ENCODE results near the gene IGDCC3.

- TF ChIP-seq, protein P1, sequence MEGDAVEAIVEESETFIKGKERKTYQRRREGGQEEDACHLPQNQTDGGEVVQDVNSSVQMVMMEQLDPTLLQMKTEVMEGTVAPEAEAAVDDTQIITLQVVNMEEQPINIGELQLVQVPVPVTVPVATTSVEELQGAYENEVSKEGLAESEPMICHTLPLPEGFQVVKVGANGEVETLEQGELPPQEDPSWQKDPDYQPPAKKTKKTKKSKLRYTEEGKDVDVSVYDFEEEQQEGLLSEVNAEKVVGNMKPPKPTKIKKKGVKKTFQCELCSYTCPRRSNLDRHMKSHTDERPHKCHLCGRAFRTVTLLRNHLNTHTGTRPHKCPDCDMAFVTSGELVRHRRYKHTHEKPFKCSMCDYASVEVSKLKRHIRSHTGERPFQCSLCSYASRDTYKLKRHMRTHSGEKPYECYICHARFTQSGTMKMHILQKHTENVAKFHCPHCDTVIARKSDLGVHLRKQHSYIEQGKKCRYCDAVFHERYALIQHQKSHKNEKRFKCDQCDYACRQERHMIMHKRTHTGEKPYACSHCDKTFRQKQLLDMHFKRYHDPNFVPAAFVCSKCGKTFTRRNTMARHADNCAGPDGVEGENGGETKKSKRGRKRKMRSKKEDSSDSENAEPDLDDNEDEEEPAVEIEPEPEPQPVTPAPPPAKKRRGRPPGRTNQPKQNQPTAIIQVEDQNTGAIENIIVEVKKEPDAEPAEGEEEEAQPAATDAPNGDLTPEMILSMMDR (IDR thresholded peaks at IDR 0.05; ENCODE audit: borderline replicate concordance, extremely low read depth, low read length, poor library complexity, severe bottlenecking) = no peak
- no peak for TF ChIP-seq EZH2 (IDR thresholded peaks at IDR 0.05; ENCODE audit: borderline replicate concordance, low read depth, low read length, severe bottlenecking)
Measured at GRCh38 chr15:65393557-65393956, 15.8 kb upstream of the IGDCC3 start.
